Heart left ventricle (tissue), 16 donors: ENCODE results near the gene ACSL3. TPM values are rescaled to one million over a fixed set of nuclear protein-coding genes. Genes with fewer than 3 reads are reported as not detected.
A peak's percentile ranks its signal among the peaks of the same experiment; 100 is the strongest.

ENCODE experiments used
- ATAC-seq, 4 donors: fragments of 200-7000 bp; cut with Tn5 transposase; one replicate each; pipeline ENCODE4 v1.9.1; 2020 to 2022; ENCODE audit warnings: moderate library complexity in 4 of 4, mild to moderate bottlenecking in 3 of 4, moderate number of reproducible peaks in 1 of 4
- DNase-seq, 5 donors: peaks; one replicate each; pipeline ENCODE4 v3.0.0-alpha.2; 2020
- H3K27ac ChIP-seq, 12 donors: fragments of 200-600 bp; sonication (generic) in 4 of 12; one replicate each; pipeline versions ENCODE4 v1.5.0 to v1.8.0; 2016 to 2022; ENCODE audit warnings: mild to moderate bottlenecking in 2 of 12
- H3K27me3 ChIP-seq, 9 donors: fragments of 200-600 bp; sonication (generic) in 2 of 9; one replicate each; pipeline versions ENCODE4 v1.5.1 to v1.8.0; 2016 to 2022; ENCODE audit warnings: mild to moderate bottlenecking in 3 of 9
- H3K36me3 ChIP-seq, 9 donors: fragments of 200-600 bp; sonication (generic) in 2 of 9; one replicate each; pipeline versions ENCODE4 v1.5.0 to v1.8.0; 2018 to 2022; ENCODE audit warnings: mild to moderate bottlenecking in 2 of 9
- H3K4me1 ChIP-seq, 12 donors: fragments of 200-600 bp; sonication (generic) in 4 of 12; one replicate each; pipeline versions ENCODE4 v1.5.0 to v1.8.0; 2016 to 2022; ENCODE audit warnings: mild to moderate bottlenecking in 3 of 12
- H3K4me3 ChIP-seq, 12 donors: fragments of 200-600 bp; sonication (generic) in 4 of 12; one replicate each; pipeline versions ENCODE4 v1.5.0 to v1.8.0; 2017 to 2022; ENCODE audit warnings: mild to moderate bottlenecking in 9 of 12, moderate library complexity in 4 of 12
- H3K9me3 ChIP-seq, 12 donors: fragments of 200-600 bp; sonication (generic) in 4 of 12; one replicate each; pipeline versions ENCODE4 v1.5.0 to v1.8.0; 2016 to 2022; ENCODE audit warnings: mild to moderate bottlenecking in 1 of 12
- CTCF ChIP-seq, 12 donors: fragments of 200-600 bp; sonication (generic) in 4 of 12; IDR thresholded peaks; one replicate each; pipeline versions ENCODE4 v1.5.0 to v1.8.0; 2018 to 2022; ENCODE audit warnings: antibody characterized with exemption in 12 of 12, mild to moderate bottlenecking in 5 of 12
- POLR2A ChIP-seq, 2 donors: fragments of 450-650 bp; IDR thresholded peaks; one replicate each; pipeline ENCODE4 v1.6.1; 2017; ENCODE audit warnings: antibody characterized with exemption in 2 of 2, mild to moderate bottlenecking in 2 of 2, moderate library complexity in 2 of 2
- WGBS, 4 donors: extraction: QIAGEN DNeasy Blood & Tissue Kit in 2 of 4; methylation state at CpG; one replicate each; pipeline versions ENCODE4 v1.1.5 to v1.1.7; 2013 to 2018; 5-methylcytosine and 5-hydroxymethylcytosine counted together
- intact Hi-C, 10 donors: fragments of 100-400 bp; cut with DNase I; formaldehyde crosslinking; loops; one replicate each; pipeline versions ENCODE4 v1.11.1 to v1.14.2; 2022
- polyA plus RNA-seq, 2 donors: library from polyadenylated mRNA; stranded (reverse); fragments of 200-250 nt; gene quantifications; one replicate each; pipeline ENCODE4 v1.2.3, GENCODE V29; 2013
- total RNA-seq, 9 donors: library from RNA; depleted of rRNA in 2 of 9; stranded (reverse); fragments of >200 nt in 2 of 9; fragmentation: NEBNext Ultra II Directional in 3 of 9; extraction: Animal tissue kit (Norgen Biotek cat#: 25700) in 3 of 9; gene quantifications; one replicate each; pipeline versions ENCODE4 v1.1.0 to v1.2.4, GENCODE V29; 2016 to 2023
- donor health status: ischemic (EF 13 %, LVEDD 7.1; RV severe dilation, severe dysfunction).
- donor health status: healthy with polysubstance abuse.
- donor health status: DM: no; HTN: yes; CAD: no.
- donor health status: DM: no; HTN: no; CAD: no.
- donor health status: ischemic (EF 25% LVEDD 6.9; RV normal size, moderate dysfunction).
- donor health status: ischemic (EF 25% LVEDD 5.7; RV mildly dilated, moderate dysfunction).
- donor health status: healthy.
- donor health status: DM: yes; HTN: yes; CAD: no.
- donor health status: ischemic (EF 35%, LVEDD 5.7; RV mildly dilated, moderate dysfunction).
- donor health status: nonischemic (EF 11% LVEDD 7.7; RV severe dilation, severe dysfunction).
- donor health status: DM: yes; HTN: yes; CAD: no.
- donor health status: PGD.
- donor health status: ischemic (EF 29% LVEDD 5.4; RV normal size, mild dysfunction).
- donor health status: nonischemic (EF 23%, LVEDD 6.1; RV moderate dilation, normal function).

ACSL3 gene
- total and polyA plus RNA-seq, 11 donors = 12.0 to 56.8 (median 51.9) TPM

DNA sequence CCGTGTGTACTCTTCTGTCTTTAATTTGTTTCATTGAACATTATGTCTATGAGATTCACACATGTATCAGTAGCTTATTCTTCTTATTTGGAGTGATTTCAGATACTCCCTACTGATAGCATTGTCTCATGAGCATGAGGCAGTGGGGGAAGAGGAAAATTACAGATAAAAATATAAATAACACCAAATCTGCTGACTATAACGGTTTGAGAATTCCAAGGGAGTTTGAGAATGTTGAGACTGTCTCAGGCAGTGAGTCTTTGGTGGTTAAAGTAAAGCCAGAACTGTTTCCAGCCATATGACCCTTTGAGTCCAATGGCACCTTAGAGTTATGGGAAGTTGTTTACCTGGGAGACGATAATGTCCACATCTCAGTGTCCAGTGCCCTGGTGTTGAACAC is 118.6 kb downstream of the ACSL3 start:
- Histone ChIP-seq H3K27me3 (no peaks in the 10 kb centered on the region), H3K9me3 (no peaks in the 10 kb centered on the region), H3K4me3 (no peak overlapping the region), H3K4me1 (peaks cover 0 to 8% (median 0%) of the 10 kb centered on the region in 12 donors), H3K36me3 (no peaks in the 10 kb centered on the region), H3K27ac (no peak overlapping the region)
- intact Hi-C loops = loop anchor here in 2 of 10 donors (5.0 to 10.0 kb wide), 2 partner anchors 123 to 485 kb away; no protein-coding TSS in a partner anchor
- no peak for ATAC-seq
- 52 to 66% (median 62%) methylated on average over 3 of the region's 3 CpGs for WGBS, 4 donors
- TF ChIP-seq CTCF (IDR thresholded peaks at IDR 0.05) (no peak), POLR2A (IDR thresholded peaks at IDR 0.05) (no peak)
- DNase-seq = no peak

DNA sequence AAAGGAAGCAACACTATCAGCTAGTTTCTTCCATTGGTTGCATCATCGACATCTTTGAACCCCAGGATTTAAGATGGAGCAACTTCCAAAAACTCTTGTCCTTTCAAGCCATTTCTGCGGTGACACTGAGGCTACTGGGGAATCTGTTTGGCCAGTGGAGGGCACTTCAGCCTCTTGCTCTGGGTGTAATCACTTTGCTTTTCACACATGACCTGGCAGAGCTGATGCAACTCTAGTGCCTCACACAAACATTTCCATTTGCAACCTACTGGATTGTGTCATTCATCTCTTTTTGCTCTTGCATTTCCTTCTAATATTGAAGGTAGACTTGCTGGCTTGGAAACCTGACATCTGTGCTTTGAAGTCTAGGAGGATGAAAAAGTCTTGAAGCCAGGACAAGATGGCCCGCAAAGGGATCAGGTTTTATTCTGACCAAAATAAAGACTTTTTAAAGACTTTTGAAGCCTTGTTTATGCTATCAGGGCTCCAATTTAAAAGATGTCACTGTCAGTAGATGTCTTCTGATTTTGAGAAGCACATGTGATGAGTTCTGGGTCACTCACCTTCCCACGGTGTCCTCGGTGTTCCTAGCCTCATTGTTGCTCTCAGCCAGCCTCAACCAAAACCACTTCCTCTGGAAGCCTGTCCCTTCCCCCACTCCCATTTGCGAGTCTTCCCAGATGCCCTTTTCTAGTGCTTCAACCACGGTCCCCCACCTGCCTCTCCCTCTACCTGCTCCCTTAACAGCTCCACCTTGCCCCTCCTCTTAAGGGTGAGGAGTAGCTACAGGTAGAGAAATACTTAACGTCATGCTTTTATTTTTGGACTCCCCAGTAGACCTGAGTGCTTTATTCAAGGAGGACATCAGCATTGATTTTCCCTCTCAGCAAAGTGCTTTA is 121.4 kb downstream of the ACSL3 start:
- intact Hi-C loops = loop anchor here in 4 of 10 donors (2.0 to 5.0 kb wide), 3 partner anchors 115 to 120 kb away; no protein-coding TSS in a partner anchor
- WGBS, 4 donors = 67 to 78% (median 72%) methylated on average over 8 of the region's 8 CpGs
- no peaks in the 10 kb centered on the region for H3K36me3 ChIP-seq
- peaks cover 0 to 8% (median 0%) of the 10 kb centered on the region in 12 donors for H3K4me1 ChIP-seq
- H3K9me3 ChIP-seq = peaks cover 0 to 4% (median 0%) of the 10 kb centered on the region in 12 donors
- H3K27me3 ChIP-seq = no peaks in the 10 kb centered on the region
- no peak for TF ChIP-seq POLR2A (IDR thresholded peaks at IDR 0.05)
- TF ChIP-seq CTCF (IDR thresholded peaks at IDR 0.05) = peak in 11 of 12 donors; percentile 19 to 70 (median 58)
- no peak overlapping the region for H3K4me3 ChIP-seq
- ATAC-seq (peak; percentile 78 to 95 (median 92)), DNase-seq (peak in 4 of 5 donors; percentile 33 to 61 (median 42))
- H3K27ac ChIP-seq = no peak overlapping the region

DNA sequence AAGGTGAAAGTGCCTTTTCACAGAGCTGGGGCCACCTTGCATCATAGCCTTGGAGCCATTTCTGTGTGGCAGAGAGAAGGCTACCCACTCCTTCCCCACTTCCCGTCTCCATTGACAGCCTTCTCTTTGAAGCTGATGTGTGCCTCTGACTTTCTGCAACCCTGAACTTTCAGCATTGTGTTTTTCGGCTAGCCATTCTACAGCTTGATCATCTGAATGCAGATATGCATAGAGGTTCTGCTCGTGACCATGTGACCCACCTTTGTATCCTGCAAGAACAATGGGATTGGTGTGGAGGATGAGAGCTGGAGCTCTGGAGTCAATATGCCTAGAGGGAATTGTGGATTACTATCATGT is 122.1 kb downstream of the ACSL3 start:
- no peak for DNase-seq
- no peak for ATAC-seq

More for the DNA sequence above, 122.1 kb downstream of the ACSL3 start:
- TF ChIP-seq CTCF (IDR thresholded peaks at IDR 0.05) (no peak), POLR2A (IDR thresholded peaks at IDR 0.05) (no peak)
- Histone ChIP-seq H3K27me3 (no peaks in the 10 kb centered on the region), H3K9me3 (peaks cover 0 to 4% (median 0%) of the 10 kb centered on the region in 12 donors), H3K4me3 (no peak overlapping the region), H3K4me1 (peaks cover 0 to 8% (median 0%) of the 10 kb centered on the region in 12 donors), H3K36me3 (no peaks in the 10 kb centered on the region), H3K27ac (no peak overlapping the region)
- intact Hi-C loops = loop anchor here in 4 of 10 donors (2.0 to 5.0 kb wide), 3 partner anchors 114 to 119 kb away; no protein-coding TSS in a partner anchor
- 79 to 89% (median 82%) methylated on average over 3 of the region's 3 CpGs for WGBS, 4 donors
